Breast epithelium (tissue), 3 donors: ENCODE results near the gene TEX28.

Experiments used
- CTCF ChIP-seq, 3 donors: fragments of 450-650 bp; IDR thresholded peaks; one replicate each; pipeline ENCODE4 v1.5.1; 2016 to 2017; ENCODE audit warnings: antibody characterized with exemption in 3 of 3, mild to moderate bottlenecking in 3 of 3, moderate library complexity in 3 of 3
- POLR2A ChIP-seq: fragments of 450-650 bp; IDR thresholded peaks from one replicate; pipeline ENCODE4 v1.6.1; 2016; ENCODE audit warnings: antibody characterized with exemption, mild to moderate bottlenecking, moderate library complexity
- POLR2AphosphoS5 ChIP-seq, 3 donors: sonication (generic); formaldehyde crosslinking; IDR thresholded peaks; one replicate each; pipeline ENCODE4 v1.6.1; 2017; ENCODE audit warnings: antibody characterized with exemption in 3 of 3

- TF ChIP-seq CTCF (IDR thresholded peaks at IDR 0.05), result no peak
- TF ChIP-seq POLR2A, result no peak
- TF ChIP-seq POLR2AphosphoS5 (IDR thresholded peaks at IDR 0.05), result no peak
Observed at GRCh38 chrX:154328646-154329045, 33.7 kb upstream of the TEX28 start.
